Astrocyte (in vitro differentiated cells and primary cell): ENCODE data around the gene PHACTR4.

ENCODE experiments used
- EZH2 ChIP-seq: IDR thresholded peaks from 2 replicates; pipeline ENCODE4 v1.6.1; 2012; ENCODE audit warnings: mild to moderate bottlenecking, low read length, inconsistent platforms; ENCODE audit not compliant: insufficient read depth
- TF ChIP-seq, protein P1 (sequence below): IDR thresholded peaks from 2 replicates; pipeline ENCODE4 v1.5.1; 2011; ENCODE audit warnings: low read depth, mild to moderate bottlenecking, inconsistent platforms, low read length, moderate library complexity; ENCODE audit not compliant: insufficient read depth

DNA sequence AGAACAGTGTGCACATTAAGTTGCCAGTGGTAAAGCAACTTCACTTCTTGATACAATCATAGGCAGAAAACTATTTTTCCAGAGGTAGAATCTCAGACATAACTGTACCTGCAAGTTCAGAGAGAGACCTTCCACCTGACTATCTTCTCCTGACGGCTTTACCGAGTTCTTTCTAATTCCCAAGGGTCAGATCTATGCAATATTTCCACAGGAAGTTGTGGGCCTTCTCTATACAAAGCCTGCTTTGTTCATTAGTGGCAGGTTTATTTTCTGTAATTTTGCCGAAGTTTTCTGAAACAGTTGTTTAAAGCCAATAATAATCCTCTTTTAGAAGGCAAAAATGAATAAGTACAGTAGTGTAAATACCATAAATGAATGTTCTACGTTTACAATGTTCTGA is 78.1 kb downstream of the PHACTR4 start:
- TF ChIP-seq, protein P1, sequence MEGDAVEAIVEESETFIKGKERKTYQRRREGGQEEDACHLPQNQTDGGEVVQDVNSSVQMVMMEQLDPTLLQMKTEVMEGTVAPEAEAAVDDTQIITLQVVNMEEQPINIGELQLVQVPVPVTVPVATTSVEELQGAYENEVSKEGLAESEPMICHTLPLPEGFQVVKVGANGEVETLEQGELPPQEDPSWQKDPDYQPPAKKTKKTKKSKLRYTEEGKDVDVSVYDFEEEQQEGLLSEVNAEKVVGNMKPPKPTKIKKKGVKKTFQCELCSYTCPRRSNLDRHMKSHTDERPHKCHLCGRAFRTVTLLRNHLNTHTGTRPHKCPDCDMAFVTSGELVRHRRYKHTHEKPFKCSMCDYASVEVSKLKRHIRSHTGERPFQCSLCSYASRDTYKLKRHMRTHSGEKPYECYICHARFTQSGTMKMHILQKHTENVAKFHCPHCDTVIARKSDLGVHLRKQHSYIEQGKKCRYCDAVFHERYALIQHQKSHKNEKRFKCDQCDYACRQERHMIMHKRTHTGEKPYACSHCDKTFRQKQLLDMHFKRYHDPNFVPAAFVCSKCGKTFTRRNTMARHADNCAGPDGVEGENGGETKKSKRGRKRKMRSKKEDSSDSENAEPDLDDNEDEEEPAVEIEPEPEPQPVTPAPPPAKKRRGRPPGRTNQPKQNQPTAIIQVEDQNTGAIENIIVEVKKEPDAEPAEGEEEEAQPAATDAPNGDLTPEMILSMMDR, result no peak
- TF ChIP-seq EZH2, result no peak
